ENCODE measurements around the gene UNC5C.
A peak's percentile ranks its signal among the peaks of the same experiment; 100 is the strongest.

UNC5C gene

GRCh38 chr4:95585016-95585695 is 36.4 kb upstream of the UNC5C start:
- H3K4me3 ChIP-seq = no peak overlapping the region
- DNase-seq = no peak
- H3K27ac ChIP-seq = no peak overlapping the region
- H3K4me1 ChIP-seq = no peaks in the 10 kb centered on the region
- no peaks in the 10 kb centered on the region for H3K9me3 ChIP-seq
- no peaks in the 10 kb centered on the region for H3K36me3 ChIP-seq
- intact Hi-C loops (cut with DNase I; ENCODE audit: low total_unique reads) = no loop called here
- no peaks in the 10 kb centered on the region for H3K27me3 ChIP-seq
- TF ChIP-seq, protein P1, sequence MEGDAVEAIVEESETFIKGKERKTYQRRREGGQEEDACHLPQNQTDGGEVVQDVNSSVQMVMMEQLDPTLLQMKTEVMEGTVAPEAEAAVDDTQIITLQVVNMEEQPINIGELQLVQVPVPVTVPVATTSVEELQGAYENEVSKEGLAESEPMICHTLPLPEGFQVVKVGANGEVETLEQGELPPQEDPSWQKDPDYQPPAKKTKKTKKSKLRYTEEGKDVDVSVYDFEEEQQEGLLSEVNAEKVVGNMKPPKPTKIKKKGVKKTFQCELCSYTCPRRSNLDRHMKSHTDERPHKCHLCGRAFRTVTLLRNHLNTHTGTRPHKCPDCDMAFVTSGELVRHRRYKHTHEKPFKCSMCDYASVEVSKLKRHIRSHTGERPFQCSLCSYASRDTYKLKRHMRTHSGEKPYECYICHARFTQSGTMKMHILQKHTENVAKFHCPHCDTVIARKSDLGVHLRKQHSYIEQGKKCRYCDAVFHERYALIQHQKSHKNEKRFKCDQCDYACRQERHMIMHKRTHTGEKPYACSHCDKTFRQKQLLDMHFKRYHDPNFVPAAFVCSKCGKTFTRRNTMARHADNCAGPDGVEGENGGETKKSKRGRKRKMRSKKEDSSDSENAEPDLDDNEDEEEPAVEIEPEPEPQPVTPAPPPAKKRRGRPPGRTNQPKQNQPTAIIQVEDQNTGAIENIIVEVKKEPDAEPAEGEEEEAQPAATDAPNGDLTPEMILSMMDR (IDR thresholded peaks at IDR 0.05) = no peak

DNA sequence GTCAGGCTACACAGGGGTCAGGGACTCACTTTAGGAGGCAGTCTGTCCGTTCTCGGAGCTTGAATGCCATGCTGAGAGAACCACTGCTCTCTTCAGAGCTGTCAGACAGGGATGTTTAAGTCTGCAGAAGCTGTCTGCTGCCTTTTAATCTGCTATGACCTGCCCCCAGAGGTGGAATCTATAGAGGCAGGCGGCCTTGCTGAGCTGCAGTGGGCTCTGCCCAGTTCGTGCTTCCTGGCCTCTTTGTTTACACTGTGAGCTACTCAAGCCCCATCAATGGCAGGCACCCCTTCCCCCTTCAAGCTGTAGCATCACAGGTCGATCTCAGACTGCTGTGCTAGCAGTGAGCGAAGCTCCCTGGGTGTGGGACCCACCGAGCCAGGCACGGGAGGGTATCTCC is 31.5 kb upstream of the UNC5C start:
- no peaks in the 10 kb centered on the region for H3K9me3 ChIP-seq
- intact Hi-C loops (cut with DNase I; ENCODE audit: low total_unique reads) = no loop called here
- H3K27ac ChIP-seq = no peak overlapping the region
- TF ChIP-seq, protein P1 (IDR thresholded peaks at IDR 0.05) = no peak
- no peak for DNase-seq
- no peak overlapping the region for H3K4me3 ChIP-seq
- no peaks in the 10 kb centered on the region for H3K4me1 ChIP-seq
- H3K27me3 ChIP-seq = no peaks in the 10 kb centered on the region
- no peaks in the 10 kb centered on the region for H3K36me3 ChIP-seq

GRCh38 chr4:95572304-95572991 is 23.7 kb upstream of the UNC5C start:
- no peaks in the 10 kb centered on the region for H3K36me3 ChIP-seq
- H3K4me1 ChIP-seq = no peaks in the 10 kb centered on the region
- H3K27me3 ChIP-seq = no peaks in the 10 kb centered on the region
- DNase-seq = peak; percentile 60 to 64
- TF ChIP-seq, protein P1 (IDR thresholded peaks at IDR 0.05) = no peak
- H3K27ac ChIP-seq = no peak overlapping the region
- intact Hi-C loops (cut with DNase I; ENCODE audit: low total_unique reads) = no loop called here
- peaks cover 0 to 8% (median 0%) of the 10 kb centered on the region in 3 donors for H3K9me3 ChIP-seq
- H3K4me3 ChIP-seq = no peak overlapping the region

DNA sequence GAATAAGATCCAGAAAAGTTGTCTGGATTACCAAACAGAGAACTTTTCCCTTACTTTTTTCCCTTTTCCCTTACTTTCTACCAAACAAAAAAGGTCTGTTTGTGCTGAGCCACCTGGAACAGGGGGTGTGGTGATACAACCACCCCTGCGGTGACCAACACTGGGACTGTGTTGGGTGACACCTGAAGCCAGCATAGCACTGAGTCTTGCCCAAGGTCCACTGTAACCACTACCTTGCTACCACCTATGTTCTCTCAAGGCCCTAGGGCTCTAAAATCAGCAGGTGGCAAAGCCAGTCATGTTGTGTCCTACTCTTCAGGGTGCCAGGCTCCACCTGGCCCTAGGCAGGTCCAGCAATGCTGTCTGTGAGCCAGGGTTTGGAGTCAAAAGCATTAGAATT is 22.8 kb upstream of the UNC5C start:
- intact Hi-C loops (cut with DNase I; ENCODE audit: low total_unique reads) = no loop called here
- DNase-seq = no peak
- Histone ChIP-seq H3K4me1 (no peaks in the 10 kb centered on the region), H3K27me3 (no peaks in the 10 kb centered on the region), H3K36me3 (no peaks in the 10 kb centered on the region), H3K9me3 (peaks cover 0 to 8% (median 0%) of the 10 kb centered on the region in 3 donors), H3K4me3 (no peak overlapping the region), H3K27ac (no peak overlapping the region)
- TF ChIP-seq, protein P1 (IDR thresholded peaks at IDR 0.05) = no peak

GRCh38 chr4:95563638-95564337 is 15.0 kb upstream of the UNC5C start:
- intact Hi-C loops (cut with DNase I; ENCODE audit: low total_unique reads) = no loop called here
- no peaks in the 10 kb centered on the region for H3K27me3 ChIP-seq
- TF ChIP-seq, protein P1 (IDR thresholded peaks at IDR 0.05) = no peak
- no peaks in the 10 kb centered on the region for H3K4me1 ChIP-seq
- no peak overlapping the region for H3K4me3 ChIP-seq
- H3K27ac ChIP-seq = no peak overlapping the region
- H3K9me3 ChIP-seq = no peaks in the 10 kb centered on the region
- H3K36me3 ChIP-seq = no peaks in the 10 kb centered on the region
- DNase-seq = no peak
